Occipital lobe (tissue), 2 donors: ENCODE results near the gene BRK1. TPM values are rescaled to one million over a fixed set of nuclear protein-coding genes. Genes with fewer than 3 reads are reported as not detected.
"Not testable (repeated sequence)": the region's sequence is repeated elsewhere in the genome, so short reads cannot be mapped to it uniquely, and the experiment has no call there.

Source experiments
- DNase-seq: peaks from one replicate; lab custom pipeline; 2025; lab: John Stamatoyannopoulos, UW
- total RNA-seq: library from RNA; depleted of rRNA; stranded (reverse); fragments of >200 nt; gene quantifications from one replicate; pipeline ENCODE4 v1.2.3, GENCODE V29; 2014

The BRK1 gene
- total RNA-seq, 1 donor from 2014 or later: 99.2 TPM

DNA sequence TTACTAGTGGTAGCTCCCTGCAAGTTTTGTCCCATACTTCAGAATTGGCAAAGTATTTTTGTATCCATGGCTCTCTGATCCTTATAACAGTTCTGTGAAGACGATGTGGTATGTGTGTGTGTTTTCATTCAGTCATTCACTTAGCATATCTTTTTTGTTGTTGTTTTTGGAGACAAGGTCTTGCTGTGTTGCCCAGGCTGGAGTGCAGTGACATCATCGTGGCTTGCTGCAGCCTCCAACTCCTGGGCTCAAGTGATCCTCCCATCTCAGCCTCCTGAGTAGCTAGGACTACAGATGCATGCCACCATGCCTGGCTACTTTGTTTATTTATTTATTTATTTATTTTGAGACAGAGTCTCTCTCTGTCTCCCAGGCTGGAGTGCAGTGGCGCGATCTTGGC is 60.7 kb downstream of the BRK1 start:
- not testable (repeated sequence) for DNase-seq

Other genes with a start within 250 kb of the BRK1 start
- gene CIDEC, start 235.4 kb upstream of the BRK1 start, total RNA-seq: not detected
- gene JAGN1, start 225.1 kb upstream of the BRK1 start, total RNA-seq: 17.8 TPM
- not detected for gene IL17RE, start 212.8 kb upstream of the BRK1 start, total RNA-seq
- 4.5 TPM for gene IL17RC, start 198.6 kb upstream of the BRK1 start, total RNA-seq
- gene CRELD1, start 181.8 kb upstream of the BRK1 start, total RNA-seq: 17.5 TPM
- gene PRRT3, start 163.3 kb upstream of the BRK1 start, total RNA-seq: 4.1 TPM
- gene EMC3, start 128.8 kb upstream of the BRK1 start, total RNA-seq: 31.4 TPM
- gene FANCD2, start 89.2 kb upstream of the BRK1 start, total RNA-seq: 5.6 TPM
- not detected for gene FANCD2OS, start 7.4 kb upstream of the BRK1 start, total RNA-seq
- gene VHL, start 26.1 kb downstream of the BRK1 start, total RNA-seq: 112 TPM
- 3.7 TPM for gene IRAK2, start 49.2 kb downstream of the BRK1 start, total RNA-seq
- 21.1 TPM for gene TATDN2, start 132.8 kb downstream of the BRK1 start, total RNA-seq
- not detected for gene GHRL, start 177.3 kb downstream of the BRK1 start, total RNA-seq
- 56.3 TPM for gene SEC13, start 205.4 kb downstream of the BRK1 start, total RNA-seq